CD8-positive, alpha-beta memory T cell (primary cell): ENCODE measurements around the gene ASPSCR1. TPM values are rescaled to one million over a fixed set of nuclear protein-coding genes. Genes with fewer than 3 reads are reported as not detected.

Experiments
- CTCF ChIA-PET: fragments of 350-600 bp; sonication (Branson Sonifier 250); formaldehyde crosslinking; loops from one replicate; lab custom pipeline; 2021; ENCODE audit warnings: antibody characterized with exemption; lab: Charles Lee
- POLR2A ChIA-PET: fragments of 350-600 bp; sonication (Branson Sonifier 250); formaldehyde crosslinking; loops from one replicate; lab custom pipeline; 2021; ENCODE audit warnings: antibody characterized with exemption; lab: Charles Lee
- DNase-seq, 5 donors: peaks; one replicate each; pipeline versions ENCODE4 v3.0.0 to v3.0.0-alpha.2; 2020 to 2022; ENCODE audit warnings: mixed read lengths in 1 of 5
- H3K27ac ChIP-seq: one replicate; pipeline ENCODE4 v1.7.0; 2013; ENCODE audit warnings: low read depth, mild to moderate bottlenecking, low read length, moderate library complexity
- H3K27me3 ChIP-seq: 2 replicates; pipeline ENCODE4 v1.7.0; 2013; ENCODE audit warnings: low read length, mild to moderate bottlenecking; ENCODE audit not compliant: insufficient read depth, poor library complexity, severe bottlenecking
- H3K36me3 ChIP-seq: 2 replicates; pipeline ENCODE4 v1.7.0; 2013; ENCODE audit warnings: mild to moderate bottlenecking, low read length, moderate library complexity; ENCODE audit not compliant: insufficient read depth
- H3K4me1 ChIP-seq: 2 replicates; pipeline ENCODE4 v1.7.0; 2013; ENCODE audit warnings: mild to moderate bottlenecking, low read length, moderate library complexity; ENCODE audit not compliant: insufficient read depth
- H3K4me3 ChIP-seq: 2 replicates; pipeline ENCODE4 v1.7.0; 2013; ENCODE audit warnings: mild to moderate bottlenecking, low read length
- H3K9me3 ChIP-seq: 2 replicates; pipeline ENCODE4 v1.7.0; 2013; ENCODE audit warnings: mild to moderate bottlenecking, low read length
- H3K27ac Mint-ChIP-seq, 8 donors: one replicate each; pipeline ENCODE4 v1.8.0; 2020 to 2021; ENCODE audit warnings: mixed read lengths in 8 of 8, mild to moderate bottlenecking in 6 of 8, inconsistent platforms in 3 of 8, moderate library complexity in 3 of 8
- H3K27me3 Mint-ChIP-seq, 2 donors: one replicate each; pipeline ENCODE4 v1.8.0; 2020 to 2021; ENCODE audit warnings: mixed read lengths in 2 of 2, mild to moderate bottlenecking in 1 of 2, moderate library complexity in 1 of 2
- H3K36me3 Mint-ChIP-seq, 3 donors: one replicate each; pipeline ENCODE4 v1.8.0; 2020 to 2021; ENCODE audit warnings: mixed read lengths in 3 of 3, inconsistent platforms in 1 of 3, mild to moderate bottlenecking in 1 of 3
- H3K4me1 Mint-ChIP-seq, 3 donors: one replicate each; pipeline ENCODE4 v1.8.0; 2020 to 2021; ENCODE audit warnings: mixed read lengths in 3 of 3, inconsistent platforms in 1 of 3, mild to moderate bottlenecking in 1 of 3
- H3K4me3 Mint-ChIP-seq, 7 donors: one replicate each; pipeline ENCODE4 v1.8.0; 2020 to 2021; ENCODE audit warnings: mixed read lengths in 7 of 7, mild to moderate bottlenecking in 6 of 7, moderate library complexity in 4 of 7, inconsistent platforms in 2 of 7
- H3K9me3 Mint-ChIP-seq, 5 donors: one replicate each; pipeline ENCODE4 v1.8.0; 2020 to 2022; ENCODE audit warnings: mixed read lengths in 5 of 5, mild to moderate bottlenecking in 3 of 5, moderate library complexity in 2 of 5, inconsistent platforms in 1 of 5
- polyA plus RNA-seq: library from polyadenylated mRNA; unstranded; fragments of 300-500 nt; fragmentation: Illumina TruSeq; gene quantifications from one replicate; pipeline ENCODE4 v1.2.3, GENCODE V29; 2021
- total RNA-seq, 2 experiments: library from RNA; stranded (reverse); gene quantifications; one replicate each; pipeline ENCODE4 v1.2.3, GENCODE V29; 2021

ASPSCR1 gene
- total and polyA plus RNA-seq, 3 experiments from 2014 or later = 29.2 to 35.9 (median 32.0) TPM

- H3K4me3 Mint-ChIP-seq = peak overlapping the region in 2 of 7 donors; percentile 48 to 56
- no peak overlapping the region for H3K27ac ChIP-seq
- ChIA-PET POLR2A (no interaction called here), CTCF (interaction anchor here (1.2 to 2.0 kb wide), 2 partner anchors 9 to 12 kb away, joined by 4 to 5 read pairs; partner anchors contain the start of gene DCXR)
- no peaks in the 10 kb centered on the region for H3K9me3 ChIP-seq
- peaks cover 19 to 35% (median 19%) of the 10 kb centered on the region in 3 donors for H3K4me1 Mint-ChIP-seq
- DNase-seq = no peak
- no peaks in the 10 kb centered on the region for H3K36me3 ChIP-seq
- H3K27me3 ChIP-seq = no peaks in the 10 kb centered on the region
- H3K27me3 Mint-ChIP-seq = peaks cover 0 to 6% of the 10 kb centered on the region in 2 donors
- H3K36me3 Mint-ChIP-seq = no peaks in the 10 kb centered on the region
- H3K4me3 ChIP-seq = no peak overlapping the region
- peak overlapping the region in 1 of 8 donors; percentile 95 for H3K27ac Mint-ChIP-seq
- no peaks in the 10 kb centered on the region for H3K9me3 Mint-ChIP-seq
- H3K4me1 ChIP-seq = peaks cover 33% of the 10 kb centered on the region
These were observed 48.1 kb downstream of the ASPSCR1 start for GRCh38 chr17:82025401-82026107.

GRCh38 chr17:82028246-82028645 is 50.8 kb downstream of the ASPSCR1 start:
- no peaks in the 10 kb centered on the region for H3K36me3 ChIP-seq
- H3K27ac ChIP-seq = no peak overlapping the region
- no peaks in the 10 kb centered on the region for H3K9me3 ChIP-seq
- Mint-ChIP-seq H3K36me3 (no peaks in the 10 kb centered on the region), H3K27me3 (peaks cover 0 to 4% of the 10 kb centered on the region in 2 donors), H3K9me3 (no peaks in the 10 kb centered on the region), H3K27ac (no peak overlapping the region), H3K4me1 (peaks cover 6 to 22% (median 7%) of the 10 kb centered on the region in 3 donors), H3K4me3 (no peak overlapping the region)
- CTCF ChIA-PET = interaction anchor here (0.8 to 4.3 kb wide), 4 partner anchors 9 to 177 kb away, joined by 3 to 59 read pairs (median 8); partner anchors contain the start of gene DCXR
- H3K27me3 ChIP-seq = no peaks in the 10 kb centered on the region
- H3K4me3 ChIP-seq = no peak overlapping the region
- H3K4me1 ChIP-seq = peaks cover 17% of the 10 kb centered on the region
- no peak for DNase-seq
- POLR2A ChIA-PET = no interaction called here

GRCh38 chr17:82028966-82029365 is 51.5 kb downstream of the ASPSCR1 start:
- Mint-ChIP-seq H3K36me3 (no peaks in the 10 kb centered on the region), H3K27me3 (peaks cover 0 to 4% of the 10 kb centered on the region in 2 donors), H3K4me1 (peaks cover 2 to 18% (median 4%) of the 10 kb centered on the region in 3 donors), H3K9me3 (no peaks in the 10 kb centered on the region), H3K27ac (no peak overlapping the region), H3K4me3 (peak overlapping the region in 3 of 7 donors; percentile 20 to 37 (median 24))
- H3K4me3 ChIP-seq = no peak overlapping the region
- H3K4me1 ChIP-seq = peaks cover 13% of the 10 kb centered on the region
- H3K27ac ChIP-seq = no peak overlapping the region
- CTCF ChIA-PET = interaction anchor here (1.2 to 4.3 kb wide), 6 partner anchors 9 to 127 kb away, joined by 4 to 59 read pairs (median 13); partner anchors contain the start of gene DCXR
- H3K36me3 ChIP-seq = no peaks in the 10 kb centered on the region
- no peak for DNase-seq
- H3K27me3 ChIP-seq = no peaks in the 10 kb centered on the region
- H3K9me3 ChIP-seq = no peaks in the 10 kb centered on the region
- POLR2A ChIA-PET = no interaction called here

- ChIA-PET POLR2A (interaction anchor here (1.4 to 1.9 kb wide), 2 partner anchors 69 to 123 kb away, joined by 3 to 8 read pairs; partner anchors contain the start of gene FASN), CTCF (interaction anchor here (0.8 to 4.3 kb wide), 13 partner anchors 9 to 207 kb away, joined by 3 to 59 read pairs (median 5); partner anchors contain the start of genes CCDC57 and DCXR)
- no peak for DNase-seq
- H3K4me3 Mint-ChIP-seq = peak overlapping the region in 5 of 7 donors; percentile 37 to 72 (median 62)
- H3K9me3 Mint-ChIP-seq = no peaks in the 10 kb centered on the region
- H3K27me3 Mint-ChIP-seq = peaks cover 0 to 4% of the 10 kb centered on the region in 2 donors
- Histone ChIP-seq H3K27me3 (no peaks in the 10 kb centered on the region), H3K27ac (no peak overlapping the region), H3K4me1 (peaks cover 9% of the 10 kb centered on the region), H3K36me3 (no peaks in the 10 kb centered on the region), H3K9me3 (no peaks in the 10 kb centered on the region), H3K4me3 (no peak overlapping the region)
- H3K27ac Mint-ChIP-seq = no peak overlapping the region
- peaks cover 0 to 14% (median 4%) of the 10 kb centered on the region in 3 donors for H3K4me1 Mint-ChIP-seq
- no peaks in the 10 kb centered on the region for H3K36me3 Mint-ChIP-seq
These were observed 52.0 kb downstream of the ASPSCR1 start for GRCh38 chr17:82029391-82029790.

GRCh38 chr17:82029990-82030469 is 52.6 kb downstream of the ASPSCR1 start:
- peak overlapping the region in 1 of 8 donors; percentile 71 for H3K27ac Mint-ChIP-seq
- H3K4me3 ChIP-seq = no peak overlapping the region

GRCh38 chr17:82030470-82031302 is 53.3 kb downstream of the ASPSCR1 start:
- Mint-ChIP-seq H3K27ac (peak overlapping the region in 3 of 8 donors; percentile 43 to 71 (median 51)), H3K36me3 (peaks cover 0 to 4% (median 0%) of the 10 kb centered on the region in 3 donors), H3K4me3 (peak overlapping the region; percentile 80 to 94 (median 85)), H3K27me3 (peaks cover 0 to 4% of the 10 kb centered on the region in 2 donors), H3K4me1 (peaks cover 8 to 21% (median 10%) of the 10 kb centered on the region in 3 donors), H3K9me3 (no peaks in the 10 kb centered on the region)
- ChIA-PET CTCF (interaction anchor here (0.6 to 4.3 kb wide), 38 partner anchors 8 to 519 kb away, joined by 3 to 59 read pairs (median 4); partner anchors contain the start of genes CCDC57, CENPX, DCXR and LRRC45), POLR2A (interaction anchor here (1.4 to 1.9 kb wide), 2 partner anchors 68 to 122 kb away, joined by 3 to 8 read pairs; partner anchors contain the start of gene FASN)
- Histone ChIP-seq H3K4me1 (peaks cover 7% of the 10 kb centered on the region), H3K9me3 (no peaks in the 10 kb centered on the region), H3K36me3 (no peaks in the 10 kb centered on the region), H3K4me3 (peak overlapping the region; percentile 43), H3K27me3 (no peaks in the 10 kb centered on the region), H3K27ac (peak overlapping the region; percentile 38)
- peak; percentile 71 to 85 (median 78) for DNase-seq

More at GRCh38 chr17:82029990-82030469, 52.6 kb downstream of the ASPSCR1 start:
- peaks cover 2 to 15% (median 4%) of the 10 kb centered on the region in 3 donors for H3K4me1 Mint-ChIP-seq
- Histone ChIP-seq H3K4me1 (peaks cover 7% of the 10 kb centered on the region), H3K36me3 (no peaks in the 10 kb centered on the region), H3K9me3 (no peaks in the 10 kb centered on the region), H3K27ac (no peak overlapping the region), H3K27me3 (no peaks in the 10 kb centered on the region)
- DNase-seq = no peak
- H3K36me3 Mint-ChIP-seq = no peaks in the 10 kb centered on the region
- CTCF ChIA-PET = interaction anchor here (0.7 to 4.3 kb wide), 33 partner anchors 8 to 519 kb away, joined by 3 to 59 read pairs (median 4); partner anchors contain the start of genes CCDC57, CENPX, DCXR and LRRC45
- POLR2A ChIA-PET = interaction anchor here (1.4 to 1.9 kb wide), 2 partner anchors 68 to 122 kb away, joined by 3 to 8 read pairs; partner anchors contain the start of gene FASN
- no peaks in the 10 kb centered on the region for H3K9me3 Mint-ChIP-seq
- H3K27me3 Mint-ChIP-seq = peaks cover 0 to 4% of the 10 kb centered on the region in 2 donors
- H3K4me3 Mint-ChIP-seq = peak overlapping the region in 3 of 7 donors; percentile 62 to 94 (median 85)

GRCh38 chr17:82031303-82031884 is 54.0 kb downstream of the ASPSCR1 start, which contains the start of gene RAC3:
TSS of gene RAC3 (plus strand) at chr17:82031678. CDS start at chr17:82031762, 84 bp downstream.
- ChIA-PET POLR2A (interaction anchor here (1.9 kb wide), 1 partner anchor 67 kb away, joined by 8 read pairs; the partner anchor contains the start of gene FASN), CTCF (interaction anchor here (1.2 to 4.3 kb wide), 8 partner anchors 10 to 169 kb away, joined by 3 to 59 read pairs (median 8); partner anchors contain the start of genes CENPX and LRRC45)
- Histone ChIP-seq H3K4me1 (peaks cover 13% of the 10 kb centered on the region), H3K27ac (peak within 1 kb of the TSS; percentile 61), H3K4me3 (peak within 1 kb of the TSS; percentile 43), H3K9me3 (no peaks in the 10 kb centered on the region), H3K36me3 (no peaks in the 10 kb centered on the region), H3K27me3 (no peaks in the 10 kb centered on the region)
- H3K27ac Mint-ChIP-seq = peak within 1 kb of the TSS in 3 of 8 donors; percentile 43 to 71 (median 51)
- peaks cover 10 to 27% (median 11%) of the 10 kb centered on the region in 3 donors for H3K4me1 Mint-ChIP-seq
- DNase-seq = no peak
- peaks cover 0 to 4% (median 0%) of the 10 kb centered on the region in 3 donors for H3K36me3 Mint-ChIP-seq
- H3K9me3 Mint-ChIP-seq = no peaks in the 10 kb centered on the region
- H3K4me3 Mint-ChIP-seq = peak within 1 kb of the TSS; percentile 80 to 94 (median 85)
- H3K27me3 Mint-ChIP-seq = peaks cover 0 to 4% of the 10 kb centered on the region in 2 donors
